ENCODE measurements around the gene RNF123. TPM values are rescaled to one million over a fixed set of nuclear protein-coding genes. Genes with fewer than 3 reads are reported as not detected.

Gene RNF123
- total RNA-seq = 25.1 and 26.6 TPM in 2 replicates

GRCh38 chr3:49689046-49689907 is at the start of gene RNF123, which contains the start of gene MST1:
RNF123 (plus strand) TSS chr3:49689557; CDS start chr3:49691166, 1,609 bp downstream.
MST1 (minus strand) TSS chr3:49689474; CDS start chr3:49688691, 783 bp downstream.

GRCh38 chr3:49673715-49674496 is 15.5 kb upstream of the RNF123 start, which contains the start of gene APEH:
APEH (plus strand) TSS chr3:49674351; CDS start chr3:49674402, 51 bp downstream.

GRCh38 chr3:49719214-49719884 is 30.0 kb downstream of the RNF123 start, which contains the start of gene AMIGO3:
AMIGO3 (minus strand) TSS chr3:49719684; CDS start chr3:49719465, 219 bp downstream.

GRCh38 chr3:49723628-49724551 is 34.5 kb downstream of the RNF123 start, which contains the start of gene GMPPB:
GMPPB (minus strand) TSS chr3:49723951; CDS start chr3:49723726, 225 bp downstream.

Other genes with a start within 250 kb of the RNF123 start
- gene DAG1, start 219.3 kb upstream of the RNF123 start, total RNA-seq = 49.3 and 80.0 TPM in 2 replicates
- 0.16 and 0.36 TPM in 2 replicates for gene BSN, start 135.1 kb upstream of the RNF123 start, total RNA-seq
- gene APEH, start 15.2 kb upstream of the RNF123 start, total RNA-seq = 80.2 and 111 TPM in 2 replicates
- gene MST1, start 83 bp upstream of the RNF123 start, total RNA-seq = 6.6 and 10.1 TPM in 2 replicates
- gene AMIGO3, start 30.1 kb downstream of the RNF123 start, total RNA-seq = 4.9 TPM in 1 of 2 replicates, not detected in the other
- gene GMPPB, start 34.4 kb downstream of the RNF123 start, total RNA-seq = 30.0 and 36.6 TPM in 2 replicates
- gene IP6K1, start 97.0 kb downstream of the RNF123 start, total RNA-seq = 30.7 and 36.5 TPM in 2 replicates
- gene CDHR4, start 110.3 kb downstream of the RNF123 start, total RNA-seq = not detected in 2 replicates
- 1.4 and 3.6 TPM in 2 replicates for gene INKA1, start 113.7 kb downstream of the RNF123 start, total RNA-seq
- 21.7 and 27.5 TPM in 2 replicates for gene UBA7, start 124.4 kb downstream of the RNF123 start, total RNA-seq
- gene TRAIP, start 167.0 kb downstream of the RNF123 start, total RNA-seq = 6.5 and 7.8 TPM in 2 replicates
- not detected in 2 replicates for gene CAMKV, start 180.3 kb downstream of the RNF123 start, total RNA-seq
- not detected in 2 replicates for gene MST1R, start 214.3 kb downstream of the RNF123 start, total RNA-seq
- 11.2 and 13.0 TPM in 2 replicates for gene MON1A, start 240.3 kb downstream of the RNF123 start, total RNA-seq